Measurements from ENCODE around the gene BUD23.
"Not testable (repeated sequence)": the region's sequence is repeated elsewhere in the genome, so short reads cannot be mapped to it uniquely, and the experiment has no call there.

The BUD23 gene

GRCh38 chr7:73702665-73703064 is 19.3 kb downstream of the BUD23 start:
- DNase-seq = no peak

DNA sequence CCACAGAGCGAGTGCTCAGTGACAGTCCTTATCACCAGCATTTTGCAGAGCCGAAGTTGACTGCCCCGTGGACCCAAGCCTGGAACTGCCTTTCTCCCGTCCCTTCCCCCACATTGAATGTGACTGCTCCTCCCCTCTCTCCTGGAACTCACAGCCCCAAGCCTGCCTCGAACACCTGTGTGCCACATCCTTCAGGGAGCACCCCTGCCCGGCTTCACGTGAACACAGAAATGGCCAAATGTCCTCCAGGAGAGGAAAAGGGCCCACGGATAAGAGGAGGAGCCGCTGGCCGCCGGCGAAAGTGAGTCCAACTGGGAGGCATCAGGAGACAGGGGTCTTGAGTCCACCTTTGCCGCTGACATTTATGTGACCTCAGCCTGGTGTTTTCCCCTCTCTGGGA is 19.8 kb downstream of the BUD23 start:
- no peak for DNase-seq

GRCh38 chr7:73703757-73704639 is 20.6 kb downstream of the BUD23 start:
- no peak for DNase-seq

- DNase-seq = no peak
Observed at GRCh38 chr7:73704640-73705550, 21.5 kb downstream of the BUD23 start.

- DNase-seq = no peak
Observed at GRCh38 chr7:73705551-73705920, 22.1 kb downstream of the BUD23 start.

GRCh38 chr7:73706126-73707044 is 23.0 kb downstream of the BUD23 start:
- no peak for DNase-seq

DNA sequence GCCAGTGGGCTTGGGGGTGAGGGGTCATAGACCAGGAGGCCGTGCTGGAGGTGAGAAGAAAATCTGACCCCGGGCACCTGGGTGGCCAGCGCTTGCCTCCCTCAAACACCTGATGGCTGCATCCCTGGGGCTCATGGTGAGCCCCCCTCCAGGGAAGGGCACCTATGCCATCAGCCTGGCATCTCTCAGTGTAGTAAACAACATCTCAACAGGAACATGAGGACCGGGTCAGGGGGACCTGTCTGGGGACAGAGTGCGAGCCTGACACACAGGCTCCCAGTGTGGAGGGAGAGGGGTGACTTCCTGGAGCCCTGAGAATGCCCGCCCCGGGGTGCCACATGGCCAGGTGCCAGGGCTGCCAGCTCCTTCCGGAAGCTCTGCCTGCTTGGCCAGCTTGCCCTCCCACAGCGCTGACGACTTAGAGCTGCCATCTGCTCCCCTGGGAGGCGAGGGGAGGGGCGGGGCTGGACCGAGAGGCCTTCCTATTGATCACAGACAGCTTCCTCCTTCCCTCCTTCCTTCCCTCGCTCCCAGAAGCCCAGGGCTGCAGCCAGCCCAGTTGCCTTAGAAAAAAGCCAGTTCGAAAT is 23.7 kb downstream of the BUD23 start:
- peak; percentile 75 for DNase-seq

GRCh38 chr7:73708961-73709549 is 25.7 kb downstream of the BUD23 start:
- DNase-seq = no peak

- DNase-seq = no peak
Observed at GRCh38 chr7:73712773-73713172, 29.4 kb downstream of the BUD23 start.

DNA sequence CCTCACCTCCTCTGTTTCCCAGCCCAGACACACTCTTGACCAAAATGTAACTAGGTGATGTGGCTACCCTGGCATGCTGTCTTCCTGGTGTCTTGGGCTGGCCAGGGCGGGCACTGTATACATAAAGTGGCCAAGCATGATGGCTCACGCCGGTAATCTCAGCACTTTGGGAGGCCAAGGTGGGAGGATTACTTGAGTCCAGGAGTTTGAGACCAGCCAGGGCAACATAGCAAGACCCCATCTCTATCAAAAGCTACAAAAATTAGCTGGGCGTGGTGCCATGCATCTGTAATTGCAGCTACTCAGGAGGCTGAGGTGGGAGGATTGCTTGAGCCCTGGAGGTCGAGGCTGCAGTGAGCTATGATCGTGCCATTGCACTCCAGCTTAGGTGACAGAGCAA is 29.9 kb downstream of the BUD23 start:
- DNase-seq = not testable (repeated sequence)

DNA sequence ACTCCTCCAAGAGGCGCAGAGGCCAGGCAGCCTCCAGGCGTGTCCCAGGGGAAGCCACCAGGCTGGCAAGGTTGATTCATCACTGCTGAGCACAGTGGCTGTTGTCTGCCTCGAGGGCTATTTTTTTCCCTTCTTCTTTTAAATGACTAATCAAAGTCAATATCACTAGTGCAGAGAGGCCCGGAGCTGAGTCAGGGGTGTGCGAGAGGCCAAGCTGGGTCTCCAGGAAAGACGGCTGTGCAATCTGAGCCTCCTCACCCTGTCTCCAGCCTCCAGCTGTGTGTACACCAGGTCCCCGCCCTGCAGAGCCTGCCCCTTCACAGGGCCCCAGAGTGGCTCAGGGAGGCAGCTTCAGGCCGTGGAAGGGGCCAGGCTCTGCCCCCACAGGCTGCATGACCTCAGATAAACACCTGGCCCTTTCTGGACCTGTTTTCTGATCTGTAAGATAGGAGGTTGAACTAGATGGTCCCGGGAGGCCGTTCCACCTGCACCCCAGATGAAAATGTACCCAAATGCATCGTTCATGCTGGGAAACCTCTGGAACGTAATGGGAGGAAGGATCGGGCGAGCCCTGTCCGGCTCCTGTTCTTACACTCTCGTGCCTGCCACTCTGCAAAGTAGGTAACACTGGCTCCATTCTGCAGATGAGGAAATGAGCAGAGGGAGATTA is 32.4 kb downstream of the BUD23 start:
- DNase-seq = no peak

- DNase-seq = no peak
Observed at GRCh38 chr7:73716318-73716890, 33.0 kb downstream of the BUD23 start.

GRCh38 chr7:73717025-73717807 is 33.8 kb downstream of the BUD23 start:
- DNase-seq = no peak

- DNase-seq = no peak
Observed at GRCh38 chr7:73717991-73718405, 34.6 kb downstream of the BUD23 start.

DNA sequence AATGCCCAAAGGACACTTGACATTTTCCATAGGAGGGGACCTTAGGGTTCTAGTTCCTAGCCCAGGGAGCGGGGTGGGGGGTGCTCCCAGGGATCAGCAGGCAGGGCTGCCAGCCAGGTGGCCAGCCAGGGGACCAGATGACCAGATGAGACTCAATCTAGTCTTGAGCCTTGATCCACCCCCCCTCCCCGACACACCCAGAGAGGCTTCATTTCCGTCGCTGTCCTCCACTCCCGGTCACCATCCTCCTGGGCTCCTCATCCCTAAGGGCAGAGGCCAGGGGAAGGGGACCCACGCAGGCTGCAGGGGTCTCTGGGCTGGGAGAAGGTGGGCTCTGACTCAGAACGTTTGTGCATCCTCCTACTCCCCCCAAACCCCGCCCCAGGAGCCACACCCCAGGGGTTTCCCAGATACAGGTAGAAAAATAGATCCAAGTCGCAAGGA is 35.1 kb downstream of the BUD23 start:
- no peak for DNase-seq

GRCh38 chr7:73718905-73719805 is 35.8 kb downstream of the BUD23 start, which contains the start of gene STX1A:
STX1A (minus strand) TSS chr7:73719669; CDS start chr7:73719631, 38 bp downstream.
- DNase-seq = peak; percentile 55

GRCh38 chr7:73719806-73720169 is 36.4 kb downstream of the BUD23 start:
- DNase-seq = no peak

GRCh38 chr7:73720443-73720842 is 37.0 kb downstream of the BUD23 start:
- not testable (repeated sequence) for DNase-seq

DNA sequence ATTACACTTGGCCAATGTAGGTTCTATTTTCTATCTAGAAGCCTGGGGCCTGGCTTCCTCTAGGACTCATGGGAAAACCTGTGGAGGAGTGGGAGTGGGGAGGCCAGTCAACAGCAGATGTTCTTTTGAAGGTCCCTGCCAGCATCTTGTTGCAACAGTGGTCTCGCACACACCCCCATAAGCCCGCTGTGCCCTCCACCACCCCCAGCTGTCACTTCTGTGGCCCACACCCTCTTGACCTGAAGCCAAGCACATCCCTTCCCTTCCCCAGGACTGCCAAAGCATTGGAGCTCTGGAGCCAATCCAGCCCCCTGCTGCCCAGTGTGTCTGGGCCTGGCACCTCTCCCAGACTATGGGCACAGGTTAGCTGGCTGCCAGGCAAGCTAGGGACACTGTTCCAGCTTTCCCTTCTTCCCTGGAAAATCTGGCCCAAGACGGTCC is 38.0 kb downstream of the BUD23 start:
- no peak for DNase-seq

Measured in NCI-H774 (cell line).